GM12878 (cell line): ENCODE results near the gene STOML3. TPM values are rescaled to one million over a fixed set of nuclear protein-coding genes. Genes with fewer than 3 reads are reported as not detected.

Source experiments
- ATF7 ChIP-seq: fragments of 450-650 bp; IDR thresholded peaks from 2 replicates; pipeline ENCODE4 v1.6.1; 2016; ENCODE audit warnings: low read depth, mild to moderate bottlenecking
- CHD1 ChIP-seq: IDR thresholded peaks from 2 replicates; pipeline ENCODE4 v1.6.1; 2012; ENCODE audit warnings: low read depth, low read length, improper control_type of control experiment
- CREB1 ChIP-seq: IDR thresholded peaks from 2 replicates; pipeline ENCODE4 v1.6.1; 2012; ENCODE audit warnings: low read depth, mild to moderate bottlenecking, inconsistent platforms
- MAX ChIP-seq: IDR thresholded peaks from 2 replicates; pipeline ENCODE4 v1.6.1; 2012; ENCODE audit warnings: low read depth, low read length, improper control_type of control experiment
- MYB ChIP-seq: fragments of 150-350 bp; IDR thresholded peaks from 2 replicates; pipeline ENCODE4 v1.6.1; 2014; ENCODE audit warnings: mild to moderate bottlenecking, low read depth, low read length, borderline replicate concordance
- NBN ChIP-seq: fragments of 450-650 bp; IDR thresholded peaks from 2 replicates; pipeline ENCODE4 v1.6.1; 2016
- NKRF ChIP-seq: fragments of 450-650 bp; conservative IDR thresholded peaks from 2 replicates; pipeline ENCODE4 v1.6.1; 2017; ENCODE audit warnings: mild to moderate bottlenecking, moderate library complexity
- NR2F1 ChIP-seq: fragments of 450-650 bp; conservative IDR thresholded peaks from 2 replicates; pipeline ENCODE4 v1.6.1; 2017; ENCODE audit warnings: mild to moderate bottlenecking
- NRF1 ChIP-seq: conservative IDR thresholded peaks from 2 replicates; pipeline ENCODE4 v1.6.1; 2011; ENCODE audit warnings: mild to moderate bottlenecking, low read depth, low read length, improper control_type of control experiment
- TAF1 ChIP-seq: IDR thresholded peaks from 2 replicates; pipeline ENCODE4 v1.6.1; 2011; ENCODE audit warnings: mild to moderate bottlenecking, low read depth, low read length, borderline replicate concordance
- TCF12 ChIP-seq: IDR thresholded peaks from 2 replicates; pipeline ENCODE4 v1.6.1; 2011; ENCODE audit warnings: low read depth, mild to moderate bottlenecking, low read length
- TCF3 ChIP-seq: IDR thresholded peaks from 2 replicates; pipeline ENCODE4 v1.6.1; 2012; ENCODE audit warnings: low read depth, mild to moderate bottlenecking, low read length, borderline replicate concordance; ENCODE audit not compliant: insufficient read depth
- WRNIP1 ChIP-seq: IDR thresholded peaks from 2 replicates; pipeline ENCODE4 v1.6.1; 2011; ENCODE audit warnings: low read depth, low read length, improper control_type of control experiment, borderline replicate concordance
- YBX1 ChIP-seq: fragments of 450-650 bp; IDR thresholded peaks from 2 replicates; pipeline ENCODE4 v1.6.1; 2016; ENCODE audit warnings: antibody characterized with exemption
- YY1 ChIP-seq: IDR thresholded peaks from 2 replicates; pipeline ENCODE4 v1.6.1; 2011; ENCODE audit warnings: low read depth, mild to moderate bottlenecking, low read length
- ZBTB40 ChIP-seq: fragments of 450-650 bp; IDR thresholded peaks from 2 replicates; pipeline ENCODE4 v1.6.1; 2016; ENCODE audit warnings: mild to moderate bottlenecking, moderate library complexity, borderline replicate concordance
- polyA plus RNA-seq, 11 experiments: library from polyadenylated mRNA; depleted of rRNA in 4 of 11; unstranded in 6 of 11; stranded (reverse) in 5 of 11; fragments of >200 nt; fragmentation: Nextera tagmentation in 4 of 11; fragmentation: Illumina TruSeq in 1 of 11; extraction: Ambion mirVana in 4 of 11; extraction: Trizol in 1 of 11; gene quantifications; 1 replicate in 1 of 11; 2 replicates in 10 of 11; pipeline versions ENCODE4 v1.2.1 to v1.2.3, GENCODE V29; 2011 to 2016; ENCODE audit warnings: inconsistent platforms in 2 of 11, missing spikeins in 2 of 11, low read depth in 1 of 11
- total RNA-seq, 4 experiments: library from RNA; depleted of rRNA in 3 of 4; stranded (reverse); fragments of >200 nt in 3 of 4; fragmentation: Illumina TruSeq in 1 of 4; extraction: Trizol in 1 of 4; gene quantifications; 2 replicates each; pipeline versions ENCODE4 v1.2.1 to v1.2.3, GENCODE V29; 2013 to 2021
- TF ChIP-seq, protein P1 (sequence below): fragments of 450-650 bp; IDR thresholded peaks from 2 replicates; pipeline ENCODE4 v1.6.1; 2017; ENCODE audit warnings: mild to moderate bottlenecking, low read depth, inconsistent platforms; ENCODE audit not compliant: poor library complexity, severe bottlenecking
- TF ChIP-seq, protein P2 (sequence below): IDR thresholded peaks from 2 replicates; pipeline ENCODE4 v1.6.1; 2012; ENCODE audit warnings: improper control_type of control experiment, low read depth, low read length; ENCODE audit not compliant: insufficient replicate concordance

STOML3 gene
- total and polyA plus RNA-seq, 10 of the 15 experiments (the other 5 are each of a cell fraction or from before 2014, with no cell fraction given) = not detected

DNA sequence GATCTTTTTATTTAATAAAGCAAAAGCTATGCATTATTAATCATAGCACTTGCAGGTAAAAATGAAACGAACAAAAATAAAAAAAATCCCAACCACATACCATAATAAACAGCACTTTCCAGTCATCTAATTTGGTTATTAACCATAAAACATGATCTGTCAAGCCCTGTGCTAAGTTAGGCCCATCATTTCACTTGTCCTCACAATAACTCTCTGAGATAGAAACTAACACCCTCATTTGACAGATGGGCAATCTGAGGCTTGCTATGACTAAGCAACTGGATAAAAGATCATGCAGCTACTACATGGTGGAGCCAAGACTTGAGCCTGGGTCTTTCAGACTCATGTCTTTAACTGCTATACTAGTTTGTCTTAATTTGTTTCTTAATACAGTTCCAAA is 25.5 kb upstream of the STOML3 start (continued):
- TF ChIP-seq WRNIP1 (no peak), MAX (no peak), CREB1 (no peak), TAF1 (no peak), NBN (0 out of 2 replicates have a peak, but pooled peaks have one; percentile 29), NR2F1 (peak; percentile 55; the same call in 1 of the 2 replicates), TCF12 (no peak), ZBTB40 (no peak), NRF1 (no peak), YY1 (no peak), NKRF (no peak), MYB (no peak), TCF3 (no peak), YBX1 (no peak), ATF7 (peak; percentile 48), CHD1 (no peak)
- TF ChIP-seq, protein P1, sequence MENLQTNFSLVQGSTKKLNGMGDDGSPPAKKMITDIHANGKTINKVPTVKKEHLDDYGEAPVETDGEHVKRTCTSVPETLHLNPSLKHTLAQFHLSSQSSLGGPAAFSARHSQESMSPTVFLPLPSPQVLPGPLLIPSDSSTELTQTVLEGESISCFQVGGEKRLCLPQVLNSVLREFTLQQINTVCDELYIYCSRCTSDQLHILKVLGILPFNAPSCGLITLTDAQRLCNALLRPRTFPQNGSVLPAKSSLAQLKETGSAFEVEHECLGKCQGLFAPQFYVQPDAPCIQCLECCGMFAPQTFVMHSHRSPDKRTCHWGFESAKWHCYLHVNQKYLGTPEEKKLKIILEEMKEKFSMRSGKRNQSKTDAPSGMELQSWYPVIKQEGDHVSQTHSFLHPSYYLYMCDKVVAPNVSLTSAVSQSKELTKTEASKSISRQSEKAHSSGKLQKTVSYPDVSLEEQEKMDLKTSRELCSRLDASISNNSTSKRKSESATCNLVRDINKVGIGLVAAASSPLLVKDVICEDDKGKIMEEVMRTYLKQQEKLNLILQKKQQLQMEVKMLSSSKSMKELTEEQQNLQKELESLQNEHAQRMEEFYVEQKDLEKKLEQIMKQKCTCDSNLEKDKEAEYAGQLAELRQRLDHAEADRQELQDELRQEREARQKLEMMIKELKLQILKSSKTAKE = peak; percentile 66
- TF ChIP-seq, protein P2, sequence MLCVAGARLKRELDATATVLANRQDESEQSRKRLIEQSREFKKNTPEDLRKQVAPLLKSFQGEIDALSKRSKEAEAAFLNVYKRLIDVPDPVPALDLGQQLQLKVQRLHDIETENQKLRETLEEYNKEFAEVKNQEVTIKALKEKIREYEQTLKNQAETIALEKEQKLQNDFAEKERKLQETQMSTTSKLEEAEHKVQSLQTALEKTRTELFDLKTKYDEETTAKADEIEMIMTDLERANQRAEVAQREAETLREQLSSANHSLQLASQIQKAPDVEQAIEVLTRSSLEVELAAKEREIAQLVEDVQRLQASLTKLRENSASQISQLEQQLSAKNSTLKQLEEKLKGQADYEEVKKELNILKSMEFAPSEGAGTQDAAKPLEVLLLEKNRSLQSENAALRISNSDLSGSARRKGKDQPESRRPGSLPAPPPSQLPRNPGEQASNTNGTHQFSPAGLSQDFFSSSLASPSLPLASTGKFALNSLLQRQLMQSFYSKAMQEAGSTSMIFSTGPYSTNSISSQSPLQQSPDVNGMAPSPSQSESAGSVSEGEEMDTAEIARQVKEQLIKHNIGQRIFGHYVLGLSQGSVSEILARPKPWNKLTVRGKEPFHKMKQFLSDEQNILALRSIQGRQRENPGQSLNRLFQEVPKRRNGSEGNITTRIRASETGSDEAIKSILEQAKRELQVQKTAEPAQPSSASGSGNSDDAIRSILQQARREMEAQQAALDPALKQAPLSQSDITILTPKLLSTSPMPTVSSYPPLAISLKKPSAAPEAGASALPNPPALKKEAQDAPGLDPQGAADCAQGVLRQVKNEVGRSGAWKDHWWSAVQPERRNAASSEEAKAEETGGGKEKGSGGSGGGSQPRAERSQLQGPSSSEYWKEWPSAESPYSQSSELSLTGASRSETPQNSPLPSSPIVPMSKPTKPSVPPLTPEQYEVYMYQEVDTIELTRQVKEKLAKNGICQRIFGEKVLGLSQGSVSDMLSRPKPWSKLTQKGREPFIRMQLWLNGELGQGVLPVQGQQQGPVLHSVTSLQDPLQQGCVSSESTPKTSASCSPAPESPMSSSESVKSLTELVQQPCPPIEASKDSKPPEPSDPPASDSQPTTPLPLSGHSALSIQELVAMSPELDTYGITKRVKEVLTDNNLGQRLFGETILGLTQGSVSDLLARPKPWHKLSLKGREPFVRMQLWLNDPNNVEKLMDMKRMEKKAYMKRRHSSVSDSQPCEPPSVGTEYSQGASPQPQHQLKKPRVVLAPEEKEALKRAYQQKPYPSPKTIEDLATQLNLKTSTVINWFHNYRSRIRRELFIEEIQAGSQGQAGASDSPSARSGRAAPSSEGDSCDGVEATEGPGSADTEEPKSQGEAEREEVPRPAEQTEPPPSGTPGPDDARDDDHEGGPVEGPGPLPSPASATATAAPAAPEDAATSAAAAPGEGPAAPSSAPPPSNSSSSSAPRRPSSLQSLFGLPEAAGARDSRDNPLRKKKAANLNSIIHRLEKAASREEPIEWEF = no peak
